Keratinocyte (primary cell): Measurements from ENCODE around the gene PLEKHH1.

Experiments used
- CTCF ChIP-seq, 3 experiments: IDR thresholded peaks in 1 of 3; conservative IDR thresholded peaks in 1 of 3; optimal IDR thresholded peaks in 1 of 3; 2 replicates in 2 of 3; 3 replicates in 1 of 3; pipeline versions ENCODE3 to v1.5.1; 2011; ENCODE audit warnings: low read length in 3 of 3, mild to moderate bottlenecking in 3 of 3, moderate library complexity in 2 of 3, control low read depth in 1 of 3, inconsistent platforms in 1 of 3; ENCODE audit not compliant: insufficient read depth in 2 of 3; ENCODE audit errors: extremely low read depth in 1 of 3
- EZH2 ChIP-seq: IDR thresholded peaks from one replicate; pipeline ENCODE4 v1.6.1; 2012; ENCODE audit warnings: inconsistent platforms, mild to moderate bottlenecking, low read length, moderate library complexity

DNA sequence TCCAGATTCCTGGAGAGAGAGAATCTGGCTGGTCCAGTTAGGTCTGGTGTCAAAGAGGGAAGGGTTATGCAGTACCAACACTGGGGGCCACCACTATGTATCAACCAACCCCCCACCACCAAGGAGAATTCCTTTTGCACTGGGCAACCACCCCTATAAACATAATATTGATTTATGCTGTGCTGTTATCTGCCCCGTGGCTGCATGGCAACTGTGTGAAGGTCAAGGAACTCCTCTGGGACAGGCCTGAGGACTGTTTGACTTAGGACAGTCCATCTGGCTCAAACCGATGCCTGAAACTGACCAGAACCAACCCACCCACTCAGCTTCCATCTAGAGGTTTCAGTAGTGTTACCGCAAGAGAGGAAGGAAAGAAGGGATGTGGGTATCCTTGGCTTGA, 20.5 kb downstream of the PLEKHH1 start:
- TF ChIP-seq CTCF (optimal IDR thresholded peaks at IDR 0.05 in 1 of 3, IDR thresholded peaks at IDR 0.05 in 1 of 3, conservative IDR thresholded peaks at IDR 0.05 in 1 of 3; ENCODE audit: extremely low read depth in 1 of 3, insufficient read depth in 2 of 3, low read length in 3 of 3), result no peak
- TF ChIP-seq EZH2, result no peak
